Measurements from ENCODE around the gene MOB1A. TPM values are rescaled to one million over a fixed set of nuclear protein-coding genes. Genes with fewer than 3 reads are reported as not detected.
A peak's percentile ranks its signal among the peaks of the same experiment; 100 is the strongest.

Gene MOB1A
- total RNA-seq, 1 experiment from 2014 or later, result 132 TPM

GRCh38 chr2:74219846-74220486, 41.3 kb upstream of the MOB1A start:
- Histone ChIP-seq H3K9ac (ENCODE audit: low read length) (no peak overlapping the region), H3K27ac (ENCODE audit: low read depth, low read length) (no peak overlapping the region), H3K36me3 (ENCODE audit: control insufficient read depth in 1 of 2, insufficient read depth in 2 of 2, low read length in 2 of 2) (peaks cover 15 to 30% of the 10 kb centered on the region in 2 experiments), H3K79me2 (ENCODE audit: insufficient read depth, low read length) (no peaks in the 10 kb centered on the region), H3K9me2 (ENCODE audit: insufficient read depth) (no peaks in the 10 kb centered on the region), H4K20me1 (ENCODE audit: insufficient read depth) (peaks cover 14% of the 10 kb centered on the region; the same call in 1 of the 2 replicates), H3K4me1 (ENCODE audit: control insufficient read depth in 1 of 2, insufficient read depth in 2 of 2, low read length in 2 of 2) (no peaks in the 10 kb centered on the region), H3K9me3 (ENCODE audit: control insufficient read depth in 1 of 2, insufficient read depth in 1 of 2, low read depth in 1 of 2, low read length in 2 of 2) (no peaks in the 10 kb centered on the region), H2AFZ (ENCODE audit: low read depth, low read length, poor library complexity, severe bottlenecking) (no peak overlapping the region), H3K4me3 (replicated peaks in 1 of 2; ENCODE audit: low read depth in 1 of 2, low read length in 2 of 2) (no peak overlapping the region), H3K4me2 (ENCODE audit: low read length) (no peak overlapping the region), H3K27me3 (ENCODE audit: insufficient read depth, low read length) (no peaks in the 10 kb centered on the region)
- TF ChIP-seq FOSL1 (IDR thresholded peaks at IDR 0.05; ENCODE audit: low read depth) (no peak), CEBPB (IDR thresholded peaks at IDR 0.05; ENCODE audit: low read depth) (no peak), POLR2AphosphoS5 (IDR thresholded peaks at IDR 0.05; ENCODE audit: low read depth, low read length) (peak; percentile 58; the same call in 1 of the 2 replicates), JUND (IDR thresholded peaks at IDR 0.05) (no peak), REST (IDR thresholded peaks at IDR 0.05; ENCODE audit: low read depth) (no peak)
- BruUV-seq (replicated peaks), result no TSS peak
- CTCF ChIA-PET, result no interaction called here
- RAD21 ChIA-PET (ENCODE audit: low non-redundant PET in 1 of 2, low total read pairs in 2 of 2, uncharacterized antibody in 2 of 2, unreplicated experiment in 2 of 2), result no interaction called here
- DNase-seq (ENCODE audit: low read depth, low spot score), result no peak
- ATAC-seq, result no peak
- POLR2A ChIA-PET, result no interaction called here
- intact Hi-C loops (cut with micrococcal nuclease), result no loop called here

GRCh38 chr2:74216642-74217041, 38.0 kb upstream of the MOB1A start:
- H3K27me3 ChIP-seq (ENCODE audit: insufficient read depth, low read length), result no peaks in the 10 kb centered on the region
- no peak overlapping the region for H3K4me2 ChIP-seq (ENCODE audit: low read length)
- H3K27ac ChIP-seq (ENCODE audit: low read depth, low read length), result no peak overlapping the region
- no peak overlapping the region for H2AFZ ChIP-seq (ENCODE audit: low read depth, low read length, poor library complexity, severe bottlenecking)
- no peak for ATAC-seq
- peaks cover 4% of the 10 kb centered on the region; the same call in 1 of the 2 replicates for H3K79me2 ChIP-seq (ENCODE audit: insufficient read depth, low read length)
- POLR2A ChIA-PET, result interaction anchor here (1.0 kb wide), 1 partner anchor 9 kb away, joined by 3 read pairs; no protein-coding TSS in a partner anchor
- no TSS peak for BruUV-seq (replicated peaks)
- H3K9me2 ChIP-seq (ENCODE audit: insufficient read depth), result no peaks in the 10 kb centered on the region
- no peak for DNase-seq (ENCODE audit: low read depth, low spot score)
- no peak overlapping the region for H3K4me3 ChIP-seq (replicated peaks in 1 of 2; ENCODE audit: low read depth in 1 of 2, low read length in 2 of 2)
- intact Hi-C loops (cut with micrococcal nuclease), result no loop called here
- no peaks in the 10 kb centered on the region for H3K9me3 ChIP-seq (ENCODE audit: control insufficient read depth in 1 of 2, insufficient read depth in 1 of 2, low read depth in 1 of 2, low read length in 2 of 2)
- RAD21 ChIA-PET (ENCODE audit: low non-redundant PET in 1 of 2, low total read pairs in 2 of 2, uncharacterized antibody in 2 of 2, unreplicated experiment in 2 of 2), result no interaction called here
- H3K9ac ChIP-seq (ENCODE audit: low read length), result no peak overlapping the region
- TF ChIP-seq RAD21 (IDR thresholded peaks at IDR 0.05; ENCODE audit: low read depth) (no peak), POLR2A (IDR thresholded peaks at IDR 0.05; ENCODE audit: borderline replicate concordance, extremely low read depth, insufficient read depth, insufficient read length) (no peak), FOSL1 (IDR thresholded peaks at IDR 0.05; ENCODE audit: low read depth) (no peak), CTCF (IDR thresholded peaks at IDR 0.05 in 2 of 3, conservative IDR thresholded peaks at IDR 0.05 in 1 of 3; ENCODE audit: borderline replicate concordance in 1 of 3, insufficient read depth in 1 of 3, low read depth in 2 of 3, low read length in 2 of 3) (no peak)
- CTCF ChIA-PET, result no interaction called here
- H3K4me1 ChIP-seq (ENCODE audit: control insufficient read depth in 1 of 2, insufficient read depth in 2 of 2, low read length in 2 of 2), result no peaks in the 10 kb centered on the region
- peaks cover 38 to 56% of the 10 kb centered on the region in 2 experiments for H3K36me3 ChIP-seq (ENCODE audit: control insufficient read depth in 1 of 2, insufficient read depth in 2 of 2, low read length in 2 of 2)
- H4K20me1 ChIP-seq (ENCODE audit: insufficient read depth), result peaks cover 23% of the 10 kb centered on the region; the same call in 1 of the 2 replicates
